H1 (cell line): ENCODE data around the gene IPO13. TPM values are rescaled to one million over a fixed set of nuclear protein-coding genes. Genes with fewer than 3 reads are reported as not detected.

ENCODE experiments used
- CTCF ChIA-PET: fragments of 300-600 bp; sonication (Branson Sonifier 250); formaldehyde crosslinking; loops from one replicate; lab custom pipeline; 2021; ENCODE audit not compliant: partially characterized antibody; lab: Charles Lee
- POLR2A ChIA-PET: fragments of 300-600 bp; sonication (Branson Sonifier 250); formaldehyde crosslinking; loops from one replicate; lab custom pipeline; 2021; ENCODE audit warnings: inconsistent platforms; ENCODE audit not compliant: partially characterized antibody; lab: Charles Lee
- DNase-seq, 2 experiments: peaks; one replicate each; pipeline versions ENCODE4 v3.0.0 to v3.0.0-alpha.2; 2010 to 2022; ENCODE audit warnings: low spot score in 2 of 2, low read depth in 1 of 2, mixed read lengths in 1 of 2
- FAIRE-seq: peaks from 2 replicates; lab custom pipeline; 2011; peaks lifted over from hg19 to GRCh38; lab: Jason Lieb, UNC
- H2AFZ ChIP-seq: 2 replicates; pipeline ENCODE4 v1.8.1; 2012; ENCODE audit warnings: low read length, inconsistent platforms
- H2AK5ac ChIP-seq: 2 replicates; pipeline ENCODE4 v1.6.1; 2013; ENCODE audit warnings: low read depth, low read length
- H2BK120ac ChIP-seq: replicated peaks from 2 replicates; pipeline ENCODE3; 2013; ENCODE audit warnings: low read depth, low read length, inconsistent platforms
- H2BK12ac ChIP-seq: 2 replicates; pipeline ENCODE4 v1.6.1; 2013; ENCODE audit warnings: low read depth, low read length
- H2BK15ac ChIP-seq: 2 replicates; pipeline ENCODE4 v1.6.1; 2013; ENCODE audit warnings: low read length
- H2BK20ac ChIP-seq: 2 replicates; pipeline ENCODE4 v1.6.1; 2013; ENCODE audit warnings: low read length
- H2BK5ac ChIP-seq: 2 replicates; pipeline ENCODE4 v1.6.1; 2013; ENCODE audit warnings: low read depth, low read length
- H3K14ac ChIP-seq: 2 replicates; pipeline ENCODE4 v1.6.1; 2013; ENCODE audit warnings: inconsistent platforms; ENCODE audit not compliant: insufficient read length
- H3K18ac ChIP-seq: 2 replicates; pipeline ENCODE4 v1.6.1; 2013; ENCODE audit warnings: low read length; ENCODE audit errors: extremely low read depth
- H3K23ac ChIP-seq: 2 replicates; pipeline ENCODE4 v1.6.1; 2013; ENCODE audit warnings: inconsistent platforms; ENCODE audit not compliant: insufficient read length
- H3K23me2 ChIP-seq: 2 replicates; pipeline ENCODE4 v1.6.1; 2013; ENCODE audit warnings: low read depth, low read length
- H3K27ac ChIP-seq: 2 replicates; pipeline ENCODE4 v1.6.1; 2011; ENCODE audit warnings: low read depth, low read length, inconsistent platforms
- H3K27me3 ChIP-seq, 4 experiments: replicated peaks in 1 of 4; 1 replicate in 1 of 4; 2 replicates in 3 of 4; pipeline versions ENCODE4 v1.6.1 to v1.8.1; 2011 to 2013; ENCODE audit warnings: low read length in 3 of 4, mild to moderate bottlenecking in 3 of 4, inconsistent platforms in 2 of 4, mixed read lengths in 2 of 4, moderate library complexity in 1 of 4; ENCODE audit not compliant: control insufficient read depth in 3 of 4, insufficient read depth in 3 of 4; ENCODE audit errors: extremely low read depth in 1 of 4
- H3K36me3 ChIP-seq, 4 experiments: 2 replicates each; pipeline versions ENCODE4 v1.6.1 to v1.8.1; 2011 to 2013; ENCODE audit warnings: mild to moderate bottlenecking in 4 of 4, low read length in 3 of 4, moderate library complexity in 2 of 4, control low read depth in 1 of 4, inconsistent platforms in 1 of 4; ENCODE audit not compliant: insufficient read depth in 4 of 4, control insufficient read depth in 2 of 4
- H3K4ac ChIP-seq: replicated peaks from 2 replicates; pipeline ENCODE3; 2013; ENCODE audit warnings: low read length, low read depth, mixed read lengths, inconsistent platforms; ENCODE audit not compliant: insufficient read length
- H3K4me1 ChIP-seq, 4 experiments: replicated peaks in 1 of 4; 1 replicate in 1 of 4; 2 replicates in 3 of 4; pipeline versions ENCODE4 v1.6.1 to v1.8.1; 2011 to 2013; ENCODE audit warnings: low read length in 3 of 4, inconsistent platforms in 2 of 4, mixed read lengths in 1 of 4; ENCODE audit not compliant: insufficient read depth in 4 of 4, control insufficient read depth in 3 of 4
- H3K4me2 ChIP-seq, 2 experiments: 2 replicates each; pipeline versions ENCODE4 v1.6.1 to v1.8.1; 2011 to 2013; ENCODE audit warnings: low read depth in 2 of 2, low read length in 2 of 2, control low read depth in 1 of 2, inconsistent platforms in 1 of 2, mild to moderate bottlenecking in 1 of 2; ENCODE audit not compliant: insufficient read depth in 1 of 2
- H3K4me3 ChIP-seq, 4 experiments: fragments of 200-600, 300-600 bp in 1 of 4; sonication (generic), shearing (Covaris generic), sonication (Bioruptor Twin) in 1 of 4; 2 replicates each; pipeline versions ENCODE4 v1.5.1 to v1.8.1; 2011 to 2016; ENCODE audit warnings: low read length in 4 of 4, low read depth in 3 of 4, control low read depth in 2 of 4, inconsistent platforms in 2 of 4, mild to moderate bottlenecking in 2 of 4, mixed read lengths in 1 of 4, moderate library complexity in 1 of 4; ENCODE audit not compliant: insufficient read depth in 2 of 4; ENCODE audit errors: extremely low read depth in 1 of 4
- H3K56ac ChIP-seq: replicated peaks from 2 replicates; pipeline ENCODE3; 2013; ENCODE audit warnings: low read depth, mild to moderate bottlenecking, mixed read lengths, low read length, inconsistent platforms; ENCODE audit not compliant: insufficient read length
- H3K79me1 ChIP-seq: 2 replicates; pipeline ENCODE4 v1.6.1; 2013; ENCODE audit warnings: low read depth, low read length, control low read depth
- H3K79me2 ChIP-seq, 2 experiments: 2 replicates each; pipeline versions ENCODE4 v1.6.1 to v1.8.1; 2012 to 2013; ENCODE audit warnings: low read length in 2 of 2, mild to moderate bottlenecking in 2 of 2, inconsistent platforms in 1 of 2; ENCODE audit not compliant: insufficient read depth in 2 of 2, control insufficient read depth in 1 of 2
- H3K9ac ChIP-seq, 4 experiments: replicated peaks in 1 of 4; 1 replicate in 1 of 4; 2 replicates in 3 of 4; pipeline versions ENCODE4 v1.6.1 to v1.8.1; 2011 to 2013; ENCODE audit warnings: low read depth in 3 of 4, low read length in 3 of 4, control low read depth in 2 of 4, mild to moderate bottlenecking in 2 of 4, moderate library complexity in 2 of 4, inconsistent platforms in 1 of 4; ENCODE audit errors: extremely low read depth in 1 of 4
- H3K9me3 ChIP-seq, 2 experiments: 2 replicates each; pipeline versions ENCODE4 v1.6.1 to v1.8.1; 2012 to 2013; ENCODE audit warnings: mild to moderate bottlenecking in 2 of 2, moderate library complexity in 2 of 2, control low read depth in 1 of 2, inconsistent platforms in 1 of 2, low read depth in 1 of 2, low read length in 1 of 2, mixed read lengths in 1 of 2; ENCODE audit not compliant: insufficient read depth in 2 of 2
- H4K20me1 ChIP-seq, 2 experiments: replicated peaks in 1 of 2; 2 replicates each; pipeline versions ENCODE3 to v1.8.1; 2011 to 2013; ENCODE audit warnings: inconsistent platforms in 2 of 2, low read length in 2 of 2, mild to moderate bottlenecking in 1 of 2; ENCODE audit not compliant: insufficient read depth in 2 of 2, control insufficient read depth in 1 of 2
- H4K5ac ChIP-seq: 2 replicates; pipeline ENCODE4 v1.6.1; 2013; ENCODE audit warnings: low read length, low read depth, mixed read lengths, inconsistent platforms; ENCODE audit not compliant: insufficient read length
- H4K8ac ChIP-seq: 2 replicates; pipeline ENCODE4 v1.8.0; 2013; ENCODE audit warnings: mild to moderate bottlenecking, moderate library complexity, low read length, inconsistent platforms; ENCODE audit not compliant: insufficient read depth; ENCODE audit errors: extremely low read depth
- H4K91ac ChIP-seq: replicated peaks from 2 replicates; pipeline ENCODE3; 2013; ENCODE audit warnings: low read length, mixed read lengths, inconsistent platforms; ENCODE audit not compliant: insufficient read length
- CHD1 ChIP-seq: IDR thresholded peaks from 2 replicates; pipeline ENCODE4 v1.6.1; 2012; ENCODE audit warnings: low read depth, low read length, improper control_type of control experiment
- POLR2AphosphoS5 ChIP-seq: IDR thresholded peaks from 2 replicates; pipeline ENCODE4 v1.6.1; 2011; ENCODE audit warnings: low read depth, low read length
- WGBS, 2 experiments: shearing (Covaris generic) in 1 of 2; methylation state at CpG; one replicate each; pipeline versions ENCODE4 v1.1.6 to v1.1.7; 2013 to 2015; ENCODE audit warnings: low lambda C conversion rate in 2 of 2, mixed read lengths in 2 of 2, inconsistent platforms in 1 of 2, low coverage in 1 of 2, missing lambda C conversion rate in 1 of 2; ENCODE audit not compliant: insufficient replicate concordance in 2 of 2, insufficient coverage in 1 of 2, insufficient read length in 1 of 2; ENCODE audit errors: extremely low coverage in 1 of 2, missing lambda C conversion rate in 1 of 2; 5-methylcytosine and 5-hydroxymethylcytosine counted together
- polyA plus RNA-seq, 7 experiments: library from polyadenylated mRNA; depleted of rRNA in 3 of 7; stranded (reverse) in 5 of 7; unstranded in 2 of 7; fragments of >200 nt in 5 of 7; fragments of 200-250 nt in 2 of 7; gene quantifications; 1 replicate in 5 of 7; 2 replicates in 1 of 7; 4 replicates in 1 of 7; pipeline versions ENCODE4 v1.2.1 to v1.2.3, GENCODE V29; 2011 to 2013; ENCODE audit warnings: missing spikeins in 2 of 7, mixed read lengths in 2 of 7
- total RNA-seq: library from RNA; stranded (reverse); fragmentation: NEBNext Ultra II Directional; extraction: Animal tissue kit (Norgen Biotek cat#: 25700); gene quantifications from 2 replicates; pipeline ENCODE4 v1.2.1, GENCODE V29; 2021

Gene IPO13
- total and polyA plus RNA-seq, 2 of the 8 experiments (the other 6 are each of a cell fraction or from before 2014, with no cell fraction given) = 23.0 to 27.0 TPM

DNA sequence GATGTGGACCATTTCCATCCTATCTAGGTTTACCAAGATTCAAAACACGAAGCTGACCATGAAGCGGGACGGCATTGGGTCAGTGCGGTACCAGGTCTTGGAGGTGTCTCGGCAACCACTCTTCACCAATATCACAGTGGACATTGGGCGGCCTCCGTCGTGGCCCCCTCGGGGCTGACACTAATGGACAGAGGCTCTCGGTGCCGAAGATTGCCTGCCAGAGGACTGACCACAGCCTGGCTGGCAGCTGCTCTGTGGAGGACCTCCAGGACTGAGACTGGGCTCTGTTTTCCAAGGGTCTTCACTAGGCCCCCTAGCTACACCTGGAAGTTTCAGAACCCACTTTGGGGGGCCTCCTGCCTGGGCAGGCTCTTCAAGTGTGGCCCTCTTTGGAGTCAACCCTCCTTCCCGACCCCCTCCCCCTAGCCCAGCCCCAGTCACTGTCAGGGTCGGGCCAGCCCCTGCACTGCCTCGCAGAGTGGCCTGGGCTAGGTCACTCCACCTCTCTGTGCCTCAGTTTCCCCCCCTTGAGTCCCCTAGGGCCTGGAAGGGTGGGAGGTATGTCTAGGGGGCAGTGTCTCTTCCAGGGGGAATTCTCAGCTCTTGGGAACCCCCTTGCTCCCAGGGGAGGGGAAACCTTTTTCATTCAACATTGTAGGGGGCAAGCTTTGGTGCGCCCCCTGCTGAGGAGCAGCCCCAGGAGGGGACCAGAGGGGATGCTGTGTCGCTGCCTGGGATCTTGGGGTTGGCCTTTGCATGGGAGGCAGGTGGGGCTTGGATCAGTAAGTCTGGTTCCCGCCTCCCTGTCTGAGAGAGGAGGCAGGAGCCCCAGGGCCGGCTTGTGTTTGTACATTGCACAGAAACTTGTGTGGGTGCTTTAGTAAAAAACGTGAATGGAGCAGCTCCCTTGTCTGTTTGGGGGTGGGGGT lies 43.8 kb downstream of the IPO13 start:
- no peak overlapping the region for H2BK15ac ChIP-seq
- H3K27me3 ChIP-seq = no peaks in the 10 kb centered on the region
- H3K4me1 ChIP-seq = peaks cover 0 to 5% (median 4%) of the 10 kb centered on the region in 4 experiments; a peak in 5 of 7 replicates
- 74% methylated on average over 19 of the region's 19 CpGs; no CpG with 5 or more reads in 1 of the 2 experiments for WGBS, 2 experiments
- no peak overlapping the region for H3K27ac ChIP-seq
- H3K4me2 ChIP-seq = peak overlapping the region; percentile 92 to 96
- H2AK5ac ChIP-seq = no peak overlapping the region
- H3K14ac ChIP-seq = no peak overlapping the region
- no peak overlapping the region; the same call in 1 of the 2 replicates for H4K8ac ChIP-seq
- peak overlapping the region in 1 of 4 experiments; percentile 20; a peak in 2 of 7 replicates for H3K9ac ChIP-seq
- FAIRE-seq (no peak), DNase-seq (no peak)
- H2BK20ac ChIP-seq = no peak overlapping the region
- ChIA-PET POLR2A (interaction anchor here (0.6 to 13.6 kb wide), 9 partner anchors 9 to 337 kb away, joined by 3 to 189 read pairs (median 7); partner anchors contain the start of genes ATP6V0B, B4GALT2, DPH2 and SLC6A9), CTCF (interaction anchor here (0.7 to 21.8 kb wide), 9 partner anchors 14 to 395 kb away, joined by 3 to 478 read pairs (median 15); partner anchors contain the start of gene ATP6V0B)
- H4K20me1 ChIP-seq = peaks cover 0 to 4% of the 10 kb centered on the region in 2 experiments
- H3K79me1 ChIP-seq = no peaks in the 10 kb centered on the region
- no peak overlapping the region for H3K23ac ChIP-seq
- peak overlapping the region; percentile 88; the same call in 1 of the 2 replicates for H2BK5ac ChIP-seq
- peaks cover 12% of the 10 kb centered on the region; the same call in 1 of the 2 replicates for H3K23me2 ChIP-seq
- H3K36me3 ChIP-seq = peaks cover 0 to 6% (median 3%) of the 10 kb centered on the region in 4 experiments; a peak in 3 of 8 replicates
- H4K5ac ChIP-seq = no peak overlapping the region
- H3K56ac ChIP-seq = no peak overlapping the region
- no peak overlapping the region for H2BK120ac ChIP-seq
- TF ChIP-seq POLR2AphosphoS5 (peak; percentile 25; the same call in 1 of the 2 replicates), CHD1 (no peak)
- no peak overlapping the region for H3K4ac ChIP-seq
- no peak overlapping the region for H2AFZ ChIP-seq
- H3K9me3 ChIP-seq = no peaks in the 10 kb centered on the region
- H3K4me3 ChIP-seq = peak overlapping the region; percentile 48 to 72 (median 64)
- no peak overlapping the region for H4K91ac ChIP-seq
- no peak overlapping the region for H2BK12ac ChIP-seq
- H3K79me2 ChIP-seq = no peaks in the 10 kb centered on the region
- H3K18ac ChIP-seq = peak overlapping the region; percentile 48; the same call in 1 of the 2 replicates
